ENCODE measurements around the gene MIF4GD. TPM values are rescaled to one million over a fixed set of nuclear protein-coding genes. Genes with fewer than 3 reads are reported as not detected.

MIF4GD gene
- total and polyA plus RNA-seq, 9 of the 15 experiments (the other 6 are each of a cell fraction or from before 2014, with no cell fraction given): 11.8 to 63.8 (median 28.1) TPM

DNA sequence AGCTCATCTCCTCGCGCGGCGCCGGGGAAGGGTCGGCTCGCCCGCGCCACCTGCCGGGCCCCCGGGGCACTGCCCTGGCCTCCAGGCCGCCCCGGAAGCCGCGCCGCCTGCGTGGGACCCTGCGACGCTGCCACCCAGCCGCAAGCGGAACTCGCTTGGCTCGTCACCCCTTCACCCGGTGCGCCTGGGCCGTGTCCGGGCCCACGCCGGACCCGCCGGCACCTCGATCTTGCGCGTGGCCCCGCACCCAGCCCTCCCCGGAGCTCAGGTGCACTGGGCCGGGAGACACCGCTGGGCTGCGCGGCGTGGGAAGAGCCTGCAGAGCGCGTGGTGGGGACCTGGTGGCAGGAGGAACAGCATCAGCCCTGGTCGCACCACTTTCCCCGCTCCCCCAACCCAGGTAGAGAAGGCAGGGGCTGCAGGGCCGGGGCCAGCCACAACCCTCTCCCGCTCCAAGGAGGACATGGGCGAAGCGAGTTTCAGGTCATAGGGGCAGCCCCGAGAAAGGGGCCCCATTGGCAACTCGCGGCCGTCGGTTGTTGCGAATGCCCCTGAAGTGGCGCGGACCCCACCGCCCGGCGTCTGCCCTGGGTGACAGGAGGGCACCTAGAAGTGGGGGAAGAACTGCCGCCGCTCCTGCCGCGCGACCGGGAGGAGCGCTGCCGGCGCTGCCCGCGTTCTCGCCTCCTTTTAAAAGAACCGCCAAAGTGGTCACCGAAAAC, 363 bp upstream of the MIF4GD start (continued):
- TF ChIP-seq HLTF (IDR thresholded peaks at IDR 0.05) (no peak), NFXL1 (CRISPR knock-in tag; IDR thresholded peaks at IDR 0.05) (no peak), NR4A1 (CRISPR knock-in tag; IDR thresholded peaks at IDR 0.05) (peak; percentile 14; the same call in 1 of the 2 replicates), NR4A1 (tag; IDR thresholded peaks at IDR 0.05) (no peak), SMARCB1 (IDR thresholded peaks at IDR 0.05; ENCODE audit: insufficient read length, low read depth) (no peak), KLF10 (CRISPR knock-in tag; IDR thresholded peaks at IDR 0.05) (no peak), CHD2 (IDR thresholded peaks at IDR 0.05; ENCODE audit: low read depth, low read length) (no peak; the same call in 1 of the 2 replicates), ZNF766 (CRISPR knock-in tag; conservative IDR thresholded peaks at IDR 0.05) (no peak), NR1H2 (CRISPR knock-in tag; IDR thresholded peaks at IDR 0.05) (no peak), ZKSCAN1 (IDR thresholded peaks at IDR 0.05; ENCODE audit: low read depth, low read length) (no peak), CHD4 (IDR thresholded peaks at IDR 0.05; ENCODE audit: insufficient read depth, insufficient replicate concordance, low read depth, low read length, poor library complexity, severe bottlenecking) (no peak), HDAC1 (IDR thresholded peaks at IDR 0.05) (peak in 1 of 2 experiments; percentile 87; a peak in 2 of 4 replicates), FOXJ3 (CRISPR knock-in tag; IDR thresholded peaks at IDR 0.05) (no peak), CBX3 (IDR thresholded peaks at IDR 0.05; ENCODE audit: borderline replicate concordance in 1 of 2, low read length in 2 of 2) (0 out of 3 replicates have a peak, but pooled peaks of 1 of the 2 experiments have one; percentile 7), SRSF9 (IDR thresholded peaks at IDR 0.05; ENCODE audit: borderline replicate concordance, low read depth, low read length) (no peak), SMC3 (conservative IDR thresholded peaks at IDR 0.05; ENCODE audit: insufficient read depth, low read depth, low read length) (peak; percentile 49; the same call in 1 of the 2 replicates), ZFX (CRISPR knock-in tag; IDR thresholded peaks at IDR 0.05) (peak; percentile 88), ADNP (tag; IDR thresholded peaks at IDR 0.05) (no peak), HDAC3 (IDR thresholded peaks at IDR 0.05; ENCODE audit: borderline replicate concordance, partially characterized antibody) (no peak), ZNF551 (CRISPR knock-in tag; IDR thresholded peaks at IDR 0.05) (no peak), NFRKB (IDR thresholded peaks at IDR 0.05; ENCODE audit: low read depth) (no peak), PHF20 (IDR thresholded peaks at IDR 0.05; ENCODE audit: partially characterized antibody) (peak; percentile 83), PURB (CRISPR knock-in tag; IDR thresholded peaks at IDR 0.05; ENCODE audit: low read depth) (no peak), FUS (optimal IDR thresholded peaks at IDR 0.05; ENCODE audit: low read depth, low read length) (peak; percentile 65), NBN (IDR thresholded peaks at IDR 0.05; ENCODE audit: low read depth) (no peak), SAFB2 (IDR thresholded peaks at IDR 0.05; ENCODE audit: borderline replicate concordance, low read depth, low read length, severe bottlenecking) (no peak), CSDE1 (IDR thresholded peaks at IDR 0.05) (no peak), ZNF197 (CRISPR knock-in tag; IDR thresholded peaks at IDR 0.05; ENCODE audit: low read depth) (no peak; the same call in 1 of the 2 replicates)
- TF ChIP-seq, protein P1, sequence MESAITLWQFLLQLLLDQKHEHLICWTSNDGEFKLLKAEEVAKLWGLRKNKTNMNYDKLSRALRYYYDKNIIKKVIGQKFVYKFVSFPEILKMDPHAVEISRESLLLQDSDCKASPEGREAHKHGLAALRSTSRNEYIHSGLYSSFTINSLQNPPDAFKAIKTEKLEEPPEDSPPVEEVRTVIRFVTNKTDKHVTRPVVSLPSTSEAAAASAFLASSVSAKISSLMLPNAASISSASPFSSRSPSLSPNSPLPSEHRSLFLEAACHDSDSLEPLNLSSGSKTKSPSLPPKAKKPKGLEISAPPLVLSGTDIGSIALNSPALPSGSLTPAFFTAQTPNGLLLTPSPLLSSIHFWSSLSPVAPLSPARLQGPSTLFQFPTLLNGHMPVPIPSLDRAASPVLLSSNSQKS (CRISPR knock-in tag; IDR thresholded peaks at IDR 0.05): no peak
- TF ChIP-seq, protein P2, sequence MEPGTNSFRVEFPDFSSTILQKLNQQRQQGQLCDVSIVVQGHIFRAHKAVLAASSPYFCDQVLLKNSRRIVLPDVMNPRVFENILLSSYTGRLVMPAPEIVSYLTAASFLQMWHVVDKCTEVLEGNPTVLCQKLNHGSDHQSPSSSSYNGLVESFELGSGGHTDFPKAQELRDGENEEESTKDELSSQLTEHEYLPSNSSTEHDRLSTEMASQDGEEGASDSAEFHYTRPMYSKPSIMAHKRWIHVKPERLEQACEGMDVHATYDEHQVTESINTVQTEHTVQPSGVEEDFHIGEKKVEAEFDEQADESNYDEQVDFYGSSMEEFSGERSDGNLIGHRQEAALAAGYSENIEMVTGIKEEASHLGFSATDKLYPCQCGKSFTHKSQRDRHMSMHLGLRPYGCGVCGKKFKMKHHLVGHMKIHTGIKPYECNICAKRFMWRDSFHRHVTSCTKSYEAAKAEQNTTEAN (CRISPR knock-in tag; IDR thresholded peaks at IDR 0.05): no peak

Data from K562 (cell line).